B cell (primary cell): ENCODE results near the gene HOXC9.

ENCODE experiments used
- EZH2 ChIP-seq: IDR thresholded peaks from 2 replicates; pipeline ENCODE4 v1.6.1; 2012; ENCODE audit warnings: borderline replicate concordance, low read depth, mild to moderate bottlenecking, moderate library complexity, low read length; ENCODE audit not compliant: insufficient read depth, poor library complexity, severe bottlenecking
- TF ChIP-seq, protein P1 (sequence below): fragments of 200-600 bp; IDR thresholded peaks from one replicate; pipeline ENCODE4 v1.8.0; 2022; ENCODE audit warnings: antibody characterized with exemption, mild to moderate bottlenecking

DNA sequence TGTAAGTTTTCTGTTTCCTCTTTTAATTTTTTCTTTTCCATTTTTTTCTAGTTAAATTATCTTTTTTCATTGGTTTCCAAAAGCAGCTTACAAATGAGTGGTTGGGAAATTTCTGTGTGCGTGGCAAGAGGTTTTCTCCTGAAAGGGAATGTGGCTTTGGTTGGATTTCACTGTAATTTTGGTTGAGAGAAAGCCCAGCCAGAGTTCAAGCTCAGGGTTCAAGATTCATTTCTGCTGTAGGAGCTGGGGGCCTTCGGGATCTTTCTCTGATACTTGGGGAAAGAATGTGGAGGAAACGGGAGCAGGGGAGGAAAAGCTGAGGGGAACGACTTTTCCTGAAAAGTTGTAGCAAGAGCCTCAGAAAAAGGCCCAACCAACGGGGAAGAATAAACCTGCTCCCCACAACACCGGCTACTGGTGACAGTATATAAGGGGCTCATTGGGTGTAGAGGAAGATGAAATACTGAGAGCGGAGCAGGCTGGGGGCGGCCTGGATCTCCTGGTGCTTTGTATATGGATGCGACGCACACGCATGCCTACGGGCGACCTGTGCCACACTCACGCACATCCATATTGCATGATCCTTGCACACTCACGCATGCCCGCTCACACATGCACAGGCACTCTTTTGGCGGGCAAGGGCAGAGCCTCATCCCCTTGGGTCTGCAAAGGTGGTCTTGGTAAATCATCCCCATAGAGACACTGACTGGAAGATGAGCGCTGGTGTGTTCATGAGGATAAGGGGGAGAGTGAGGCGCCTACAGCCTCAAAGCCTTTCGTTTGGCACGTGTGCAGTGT, 13.1 kb upstream of the HOXC9 start:
- TF ChIP-seq, protein P1, sequence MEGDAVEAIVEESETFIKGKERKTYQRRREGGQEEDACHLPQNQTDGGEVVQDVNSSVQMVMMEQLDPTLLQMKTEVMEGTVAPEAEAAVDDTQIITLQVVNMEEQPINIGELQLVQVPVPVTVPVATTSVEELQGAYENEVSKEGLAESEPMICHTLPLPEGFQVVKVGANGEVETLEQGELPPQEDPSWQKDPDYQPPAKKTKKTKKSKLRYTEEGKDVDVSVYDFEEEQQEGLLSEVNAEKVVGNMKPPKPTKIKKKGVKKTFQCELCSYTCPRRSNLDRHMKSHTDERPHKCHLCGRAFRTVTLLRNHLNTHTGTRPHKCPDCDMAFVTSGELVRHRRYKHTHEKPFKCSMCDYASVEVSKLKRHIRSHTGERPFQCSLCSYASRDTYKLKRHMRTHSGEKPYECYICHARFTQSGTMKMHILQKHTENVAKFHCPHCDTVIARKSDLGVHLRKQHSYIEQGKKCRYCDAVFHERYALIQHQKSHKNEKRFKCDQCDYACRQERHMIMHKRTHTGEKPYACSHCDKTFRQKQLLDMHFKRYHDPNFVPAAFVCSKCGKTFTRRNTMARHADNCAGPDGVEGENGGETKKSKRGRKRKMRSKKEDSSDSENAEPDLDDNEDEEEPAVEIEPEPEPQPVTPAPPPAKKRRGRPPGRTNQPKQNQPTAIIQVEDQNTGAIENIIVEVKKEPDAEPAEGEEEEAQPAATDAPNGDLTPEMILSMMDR: no peak
- no peak for TF ChIP-seq EZH2
